GM12891 (cell line): ENCODE results near the gene TMCO5A.

ENCODE experiments used
- PAX5 ChIP-seq: IDR thresholded peaks from 2 replicates; pipeline ENCODE4 v1.6.1; 2011; ENCODE audit warnings: low read length, moderate library complexity, mild to moderate bottlenecking; ENCODE audit not compliant: insufficient read depth, severe bottlenecking
- POLR2A ChIP-seq: IDR thresholded peaks from 2 replicates; pipeline ENCODE4 v1.6.1; 2011; ENCODE audit warnings: low read depth, low read length, control low read depth
- POLR2AphosphoS5 ChIP-seq: IDR thresholded peaks from 2 replicates; pipeline ENCODE4 v1.6.1; 2011; ENCODE audit warnings: low read depth, low read length, control low read depth
- POU2F2 ChIP-seq: IDR thresholded peaks from 2 replicates; pipeline ENCODE4 v1.6.1; 2011; ENCODE audit warnings: low read depth, mild to moderate bottlenecking, control low read depth, low read length, moderate library complexity

DNA sequence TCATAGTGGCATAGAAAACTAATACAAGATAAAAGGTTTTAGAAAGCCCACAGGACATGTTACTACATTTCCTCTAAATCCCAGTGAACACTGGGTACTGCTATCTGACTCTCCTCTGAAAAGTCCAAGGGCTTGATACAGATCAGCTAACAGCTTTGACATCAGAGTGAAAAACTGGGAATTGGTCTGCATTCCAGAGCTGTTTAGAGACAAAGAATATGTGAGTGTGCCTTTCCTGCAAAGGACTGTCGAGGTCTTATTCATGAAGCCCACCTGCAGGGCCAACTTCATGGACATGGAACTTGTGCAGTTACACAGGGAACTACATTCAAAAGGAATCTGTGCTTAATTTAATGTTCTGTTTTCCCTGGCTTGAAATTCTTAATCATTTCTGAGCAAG is 5.2 kb upstream of the TMCO5A start:
- TF ChIP-seq POLR2A (no peak), POU2F2 (no peak), PAX5 (no peak), POLR2AphosphoS5 (no peak)
